Spleen (tissue), 3 donors: ENCODE results near the gene CRIP1.

Experiments
- POLR2A ChIP-seq, 3 donors: fragments of 450-650 bp; IDR thresholded peaks; one replicate each; pipeline ENCODE4 v1.5.1; 2017; ENCODE audit warnings: antibody characterized with exemption in 3 of 3, mild to moderate bottlenecking in 1 of 3
- POLR2AphosphoS5 ChIP-seq, 3 donors: sonication (generic); formaldehyde crosslinking; IDR thresholded peaks; one replicate each; pipeline ENCODE4 v1.5.1; 2017; ENCODE audit warnings: antibody characterized with exemption in 3 of 3

DNA sequence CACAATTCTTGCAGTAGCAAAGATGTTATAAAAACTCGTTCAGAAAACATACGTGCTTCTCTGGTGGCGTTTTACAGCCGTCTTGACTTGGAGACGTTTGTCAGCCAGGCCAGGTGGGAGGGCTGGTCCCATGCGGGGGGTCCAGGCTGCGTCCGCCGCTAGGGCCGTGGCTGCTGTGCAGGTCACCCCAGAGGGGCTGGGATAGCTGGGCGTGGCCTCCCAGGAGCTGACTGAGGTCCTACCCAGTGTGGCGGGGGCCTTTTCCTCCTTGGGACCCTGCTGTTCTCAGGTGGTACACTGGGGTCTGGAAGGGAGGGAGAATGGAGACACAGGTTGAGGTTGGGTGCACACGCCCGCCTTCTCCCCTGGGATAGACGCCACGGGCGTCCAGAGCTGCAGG lies 41.8 kb upstream of the CRIP1 start:
- TF ChIP-seq POLR2A (IDR thresholded peaks at IDR 0.05) (no peak), POLR2AphosphoS5 (IDR thresholded peaks at IDR 0.05) (no peak)
